Esophagus squamous epithelium (tissue), 5 donors: ENCODE measurements around the gene RALGPS2. TPM values are rescaled to one million over a fixed set of nuclear protein-coding genes. Genes with fewer than 3 reads are reported as not detected.

ENCODE experiments used
- DNase-seq: peaks from one replicate; lab custom pipeline; 2025; lab: John Stamatoyannopoulos, UW
- H3K27ac ChIP-seq, 4 donors: fragments of 200-600 bp; sonication (generic); one replicate each; pipeline ENCODE4 v1.5.1; 2016 to 2019; ENCODE audit warnings: mild to moderate bottlenecking in 1 of 4
- H3K27me3 ChIP-seq, 4 donors: fragments of 200-600 bp; sonication (generic); 1 replicate in 3 of 4; 2 replicates in 1 of 4; pipeline versions ENCODE4 v1.5.1 to v1.6.0; 2017 to 2021; ENCODE audit warnings: antibody characterized with exemption in 1 of 4
- H3K36me3 ChIP-seq, 3 donors: fragments of 200-600 bp; sonication (generic); one replicate each; pipeline ENCODE4 v1.5.1; 2016 to 2019
- H3K4me1 ChIP-seq, 3 donors: fragments of 200-600 bp; sonication (generic); one replicate each; pipeline ENCODE4 v1.5.1; 2017 to 2019
- H3K4me3 ChIP-seq, 4 donors: fragments of 200-600 bp; sonication (generic); 1 replicate in 3 of 4; 2 replicates in 1 of 4; pipeline ENCODE4 v1.5.1; 2016 to 2019; ENCODE audit warnings: mild to moderate bottlenecking in 2 of 4, moderate library complexity in 1 of 4
- H3K9me3 ChIP-seq, 3 donors: fragments of 200-600 bp; sonication (generic); one replicate each; pipeline ENCODE4 v1.5.1; 2016 to 2019
- CTCF ChIP-seq, 6 experiments: fragments of 450-650 bp in 4 of 6; fragments of 200-600 bp in 2 of 6; sonication (generic) in 2 of 6; IDR thresholded peaks; one replicate each; pipeline ENCODE4 v1.5.1; 2016 to 2019; ENCODE audit warnings: antibody characterized with exemption in 6 of 6, mild to moderate bottlenecking in 4 of 6, moderate library complexity in 4 of 6
- POLR2A ChIP-seq, 4 donors: fragments of 450-650 bp; IDR thresholded peaks; one replicate each; pipeline ENCODE4 v1.6.1; 2017; ENCODE audit warnings: antibody characterized with exemption in 4 of 4, mild to moderate bottlenecking in 4 of 4, moderate library complexity in 3 of 4
- WGBS, 2 donors: methylation state at CpG; one replicate each; pipeline ENCODE4 v1.1.5; 2018; 5-methylcytosine and 5-hydroxymethylcytosine counted together
- intact Hi-C: fragments of 100-400 bp; cut with DNase I; formaldehyde crosslinking; loops from one replicate; pipeline ENCODE4 v1.15.0; 2022
- total RNA-seq, 4 donors: library from RNA; depleted of rRNA; stranded (reverse); fragments of >200 nt; gene quantifications; one replicate each; pipeline ENCODE4 v1.1.0, GENCODE V29; 2016
- donor health status: DM: yes; HTN: yes; CAD: no.

Gene RALGPS2
- total RNA-seq, 4 donors from 2014 or later: 24.2 to 35.2 (median 26.9) TPM

GRCh38 chr1:178939338-178940067, 214.5 kb downstream of the RALGPS2 start:
- H3K9me3 ChIP-seq: no peaks in the 10 kb centered on the region
- H3K27me3 ChIP-seq: no peaks in the 10 kb centered on the region
- H3K36me3 ChIP-seq: no peaks in the 10 kb centered on the region
- peak overlapping the region in 2 of 4 donors; percentile 8 to 39 for H3K4me3 ChIP-seq
- peaks cover 5 to 58% (median 33%) of the 10 kb centered on the region in 3 donors for H3K4me1 ChIP-seq
- no peak for DNase-seq
- H3K27ac ChIP-seq: peak overlapping the region; percentile 69 to 92 (median 86)
- WGBS, 2 donors: 52 to 56% methylated on average over 14 to 15 of the region's 15 CpGs
- intact Hi-C loops: no loop called here
- TF ChIP-seq POLR2A (IDR thresholded peaks at IDR 0.05) (no peak), CTCF (IDR thresholded peaks at IDR 0.05) (no peak)

- no peak for DNase-seq
- 64 to 65% methylated on average over 6 to 7 of the region's 7 CpGs for WGBS, 2 donors
Observed at GRCh38 chr1:178940068-178940765, 215.2 kb downstream of the RALGPS2 start.

GRCh38 chr1:178941261-178941689, 216.2 kb downstream of the RALGPS2 start:
- peaks cover 5 to 60% (median 33%) of the 10 kb centered on the region in 3 donors for H3K4me1 ChIP-seq
- 64 to 88% methylated on average over 5 to 7 of the region's 11 CpGs for WGBS, 2 donors
- H3K36me3 ChIP-seq: no peaks in the 10 kb centered on the region
- no peaks in the 10 kb centered on the region for H3K9me3 ChIP-seq
- no peak overlapping the region for H3K4me3 ChIP-seq
- TF ChIP-seq POLR2A (IDR thresholded peaks at IDR 0.05): no peak
- no peak for TF ChIP-seq CTCF (IDR thresholded peaks at IDR 0.05)
- no peak for DNase-seq
- intact Hi-C loops: no loop called here
- H3K27me3 ChIP-seq: peaks cover 0 to 3% (median 0%) of the 10 kb centered on the region in 4 donors
- H3K27ac ChIP-seq: peak overlapping the region in 3 of 4 donors; percentile 52 to 92 (median 82)

More at GRCh38 chr1:178940068-178940765, 215.2 kb downstream of the RALGPS2 start:
- TF ChIP-seq CTCF (IDR thresholded peaks at IDR 0.05) (no peak), POLR2A (IDR thresholded peaks at IDR 0.05) (no peak)
- peak overlapping the region; percentile 69 to 92 (median 86) for H3K27ac ChIP-seq
- H3K4me1 ChIP-seq: peaks cover 5 to 53% (median 29%) of the 10 kb centered on the region in 3 donors
- no peaks in the 10 kb centered on the region for H3K9me3 ChIP-seq
- no peaks in the 10 kb centered on the region for H3K36me3 ChIP-seq
- intact Hi-C loops: no loop called here
- no peak overlapping the region for H3K4me3 ChIP-seq
- no peaks in the 10 kb centered on the region for H3K27me3 ChIP-seq

GRCh38 chr1:178941849-178942248, 216.8 kb downstream of the RALGPS2 start:
- Histone ChIP-seq H3K27me3 (peaks cover 0 to 3% (median 0%) of the 10 kb centered on the region in 4 donors), H3K4me1 (peaks cover 5 to 66% (median 33%) of the 10 kb centered on the region in 3 donors), H3K4me3 (no peak overlapping the region), H3K27ac (peak overlapping the region in 2 of 4 donors; percentile 52 to 82), H3K36me3 (no peaks in the 10 kb centered on the region), H3K9me3 (no peaks in the 10 kb centered on the region)
- intact Hi-C loops: no loop called here
- DNase-seq: no peak
- WGBS, 2 donors: 28 to 54% methylated on average over 10 to 14 of the region's 14 CpGs
- TF ChIP-seq POLR2A (IDR thresholded peaks at IDR 0.05) (no peak), CTCF (IDR thresholded peaks at IDR 0.05) (no peak)
